HL-60 (cell line): ENCODE results near the gene ATF7IP.

Experiments
- CTCF ChIP-seq: IDR thresholded peaks from one replicate; pipeline ENCODE4 v1.5.1; 2011; ENCODE audit warnings: low read length, control low read depth, inconsistent platforms; ENCODE audit not compliant: insufficient read depth
- GABPA ChIP-seq: IDR thresholded peaks from 2 replicates; pipeline ENCODE4 v1.6.1; 2012; ENCODE audit warnings: low read depth
- POLR2AphosphoS5 ChIP-seq: IDR thresholded peaks from 2 replicates; pipeline ENCODE4 v1.6.1; 2012; ENCODE audit warnings: low read depth
- SPI1 ChIP-seq: IDR thresholded peaks from 2 replicates; pipeline ENCODE4 v1.6.1; 2012; ENCODE audit warnings: low read depth, mild to moderate bottlenecking, borderline replicate concordance
- TF ChIP-seq, protein P1 (sequence below): IDR thresholded peaks from 2 replicates; pipeline ENCODE4 v1.6.1; 2012; ENCODE audit warnings: low read depth; ENCODE audit not compliant: insufficient replicate concordance

GRCh38 chr12:14357486-14357885 is 8.0 kb upstream of the ATF7IP start:
- TF ChIP-seq CTCF: no peak
- TF ChIP-seq, protein P1, sequence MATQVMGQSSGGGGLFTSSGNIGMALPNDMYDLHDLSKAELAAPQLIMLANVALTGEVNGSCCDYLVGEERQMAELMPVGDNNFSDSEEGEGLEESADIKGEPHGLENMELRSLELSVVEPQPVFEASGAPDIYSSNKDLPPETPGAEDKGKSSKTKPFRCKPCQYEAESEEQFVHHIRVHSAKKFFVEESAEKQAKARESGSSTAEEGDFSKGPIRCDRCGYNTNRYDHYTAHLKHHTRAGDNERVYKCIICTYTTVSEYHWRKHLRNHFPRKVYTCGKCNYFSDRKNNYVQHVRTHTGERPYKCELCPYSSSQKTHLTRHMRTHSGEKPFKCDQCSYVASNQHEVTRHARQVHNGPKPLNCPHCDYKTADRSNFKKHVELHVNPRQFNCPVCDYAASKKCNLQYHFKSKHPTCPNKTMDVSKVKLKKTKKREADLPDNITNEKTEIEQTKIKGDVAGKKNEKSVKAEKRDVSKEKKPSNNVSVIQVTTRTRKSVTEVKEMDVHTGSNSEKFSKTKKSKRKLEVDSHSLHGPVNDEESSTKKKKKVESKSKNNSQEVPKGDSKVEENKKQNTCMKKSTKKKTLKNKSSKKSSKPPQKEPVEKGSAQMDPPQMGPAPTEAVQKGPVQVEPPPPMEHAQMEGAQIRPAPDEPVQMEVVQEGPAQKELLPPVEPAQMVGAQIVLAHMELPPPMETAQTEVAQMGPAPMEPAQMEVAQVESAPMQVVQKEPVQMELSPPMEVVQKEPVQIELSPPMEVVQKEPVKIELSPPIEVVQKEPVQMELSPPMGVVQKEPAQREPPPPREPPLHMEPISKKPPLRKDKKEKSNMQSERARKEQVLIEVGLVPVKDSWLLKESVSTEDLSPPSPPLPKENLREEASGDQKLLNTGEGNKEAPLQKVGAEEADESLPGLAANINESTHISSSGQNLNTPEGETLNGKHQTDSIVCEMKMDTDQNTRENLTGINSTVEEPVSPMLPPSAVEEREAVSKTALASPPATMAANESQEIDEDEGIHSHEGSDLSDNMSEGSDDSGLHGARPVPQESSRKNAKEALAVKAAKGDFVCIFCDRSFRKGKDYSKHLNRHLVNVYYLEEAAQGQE: no peak
- TF ChIP-seq POLR2AphosphoS5: no peak
- no peak for TF ChIP-seq GABPA
- no peak for TF ChIP-seq SPI1
